Placental epithelial cell (primary cell): ENCODE data around the gene PNPLA8. TPM values are rescaled to one million over a fixed set of nuclear protein-coding genes. Genes with fewer than 3 reads are reported as not detected.

Experiments
- total RNA-seq: library from RNA; depleted of rRNA; stranded (reverse); fragments of >200 nt; gene quantifications from 2 replicates; pipeline ENCODE4 v1.2.3, GENCODE V29; 2012

PNPLA8 gene, protein sequence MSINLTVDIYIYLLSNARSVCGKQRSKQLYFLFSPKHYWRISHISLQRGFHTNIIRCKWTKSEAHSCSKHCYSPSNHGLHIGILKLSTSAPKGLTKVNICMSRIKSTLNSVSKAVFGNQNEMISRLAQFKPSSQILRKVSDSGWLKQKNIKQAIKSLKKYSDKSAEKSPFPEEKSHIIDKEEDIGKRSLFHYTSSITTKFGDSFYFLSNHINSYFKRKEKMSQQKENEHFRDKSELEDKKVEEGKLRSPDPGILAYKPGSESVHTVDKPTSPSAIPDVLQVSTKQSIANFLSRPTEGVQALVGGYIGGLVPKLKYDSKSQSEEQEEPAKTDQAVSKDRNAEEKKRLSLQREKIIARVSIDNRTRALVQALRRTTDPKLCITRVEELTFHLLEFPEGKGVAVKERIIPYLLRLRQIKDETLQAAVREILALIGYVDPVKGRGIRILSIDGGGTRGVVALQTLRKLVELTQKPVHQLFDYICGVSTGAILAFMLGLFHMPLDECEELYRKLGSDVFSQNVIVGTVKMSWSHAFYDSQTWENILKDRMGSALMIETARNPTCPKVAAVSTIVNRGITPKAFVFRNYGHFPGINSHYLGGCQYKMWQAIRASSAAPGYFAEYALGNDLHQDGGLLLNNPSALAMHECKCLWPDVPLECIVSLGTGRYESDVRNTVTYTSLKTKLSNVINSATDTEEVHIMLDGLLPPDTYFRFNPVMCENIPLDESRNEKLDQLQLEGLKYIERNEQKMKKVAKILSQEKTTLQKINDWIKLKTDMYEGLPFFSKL
- total RNA-seq = 22.4 and 30.6 TPM in 2 replicates

DNA sequence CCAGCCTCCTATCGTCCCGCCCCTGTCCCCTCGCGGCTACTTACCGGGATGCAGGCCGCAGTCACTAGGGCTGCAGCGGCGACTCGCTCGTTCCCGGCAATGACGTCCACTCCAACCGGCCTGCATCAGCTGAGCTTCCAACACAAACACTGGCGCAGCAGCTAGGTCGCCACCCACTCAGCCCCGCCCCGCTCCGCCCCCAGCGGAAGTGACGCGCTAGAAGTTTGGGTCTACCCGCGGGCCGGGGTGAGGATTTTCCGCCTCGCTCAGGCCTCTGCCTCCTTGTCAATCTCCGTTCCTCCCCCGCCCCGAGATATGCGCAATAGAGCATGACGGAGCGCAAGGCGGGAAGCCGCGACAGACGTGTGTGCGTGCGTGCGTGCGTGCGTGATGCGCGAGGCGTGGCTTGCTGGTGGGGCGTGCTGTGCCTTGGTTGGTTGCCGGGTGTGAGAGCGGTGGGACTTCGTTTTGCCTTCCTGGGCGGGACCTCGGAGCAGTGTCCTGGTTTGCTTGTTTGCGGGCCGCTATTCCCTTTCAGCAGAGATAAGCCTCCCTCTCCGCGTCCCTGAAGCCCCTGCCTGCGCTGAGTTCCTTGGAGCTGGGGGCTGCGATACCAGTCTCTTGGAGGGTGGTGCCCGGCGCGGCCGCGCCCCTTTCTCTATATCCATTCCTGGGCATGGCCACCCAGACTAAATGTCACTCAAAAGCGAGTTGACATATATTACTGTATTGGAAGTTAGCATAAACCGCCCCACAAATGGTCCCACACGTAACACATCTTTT, at the start of gene PNPLA8:
Gene PNPLA8, minus strand, starts transcription at position 151 of the 783 bp plus-strand sequence. CDS start 10,644 bp downstream, outside the sequence.

DNA sequence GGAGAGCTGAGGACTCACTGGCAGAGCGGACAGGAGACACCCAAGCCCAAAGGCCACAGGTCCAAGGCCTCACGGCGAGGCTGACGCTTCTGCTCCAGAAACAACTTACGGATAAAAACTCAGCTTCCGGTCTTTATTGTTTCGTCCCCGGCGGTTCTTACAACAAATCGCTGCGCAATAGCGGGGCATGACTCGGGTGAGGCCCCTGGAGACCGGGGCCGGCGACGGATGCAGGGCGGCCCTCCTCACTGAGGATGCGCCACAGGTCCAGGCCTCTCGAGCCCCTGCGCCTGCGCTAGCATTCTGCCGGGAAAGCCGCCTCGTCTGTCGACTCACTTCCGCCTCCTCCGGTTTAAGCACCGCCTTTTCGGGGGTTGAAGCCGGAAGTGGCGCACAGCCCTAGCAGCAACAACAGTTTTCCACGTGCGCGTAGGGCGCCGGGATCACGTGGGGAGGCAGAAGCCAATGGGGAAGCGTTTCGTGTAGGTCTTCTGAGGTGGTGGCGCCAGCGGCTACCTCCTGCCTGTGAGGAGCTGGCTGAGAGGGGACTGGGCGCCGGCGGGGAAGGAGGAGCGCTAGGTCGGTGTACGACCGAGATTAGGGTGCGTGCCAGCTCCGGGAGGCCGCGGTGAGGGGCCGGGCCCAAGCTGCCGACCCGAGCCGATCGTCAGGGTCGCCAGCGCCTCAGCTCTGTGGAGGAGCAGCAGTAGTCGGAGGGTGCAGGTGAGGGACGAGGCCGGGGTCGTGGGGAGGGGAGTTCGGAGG, 43.6 kb upstream of the PNPLA8 start, which contains the start of the genes DNAJB9 and THAP5:
Gene DNAJB9, plus strand, starts transcription at position 494 of the 765 bp plus-strand sequence. CDS start 1,853 bp downstream, outside the sequence.
Gene THAP5, minus strand, starts transcription at position 326 of the 765 bp plus-strand sequence. Its CDS starts 137 bp downstream, at position 189.

DNA sequence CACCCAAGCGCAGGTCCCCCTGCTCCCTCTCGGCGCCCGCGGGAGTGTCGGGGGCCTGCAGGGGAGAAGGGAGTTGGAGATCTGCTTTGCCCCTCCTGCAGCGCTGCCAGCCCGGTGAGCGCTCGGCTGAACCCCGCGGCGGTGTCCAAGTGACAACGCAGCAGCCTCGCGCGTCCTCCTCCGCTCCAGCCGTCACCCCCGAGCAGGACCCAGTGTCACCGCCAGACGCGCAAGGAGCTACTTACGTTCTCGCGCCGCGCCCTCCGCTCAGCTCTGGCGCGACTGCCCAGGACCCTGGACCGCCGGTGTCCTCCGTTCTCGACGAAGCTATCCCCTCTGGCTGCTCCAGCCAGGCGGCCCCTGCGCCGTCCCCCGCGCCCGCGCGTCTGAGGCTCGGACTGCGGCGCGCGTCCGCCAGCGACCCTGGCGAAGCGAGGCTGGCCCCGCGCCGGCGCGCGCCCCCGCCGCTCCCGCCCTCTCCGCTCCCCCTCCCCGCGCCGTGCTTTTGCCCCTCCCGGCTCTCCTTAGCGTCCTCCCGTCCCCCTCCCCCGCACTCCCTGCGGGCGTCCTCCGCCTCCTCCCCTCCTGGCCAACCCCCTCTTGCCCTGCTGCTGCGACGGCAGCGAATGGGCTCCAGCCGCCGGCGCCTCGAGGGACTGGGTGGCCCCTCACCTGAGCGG, 69.8 kb downstream of the PNPLA8 start, which contains the start of gene NRCAM:
Gene NRCAM, minus strand, starts transcription at position 439 of the 680 bp plus-strand sequence. CDS start 216,372 bp downstream, outside the sequence.

Other genes with a start within 250 kb of the PNPLA8 start
- gene NRCAM, start 69.7 kb downstream of the PNPLA8 start, total RNA-seq = 14.6 and 37.7 TPM in 2 replicates
- gene THAP5, start 43.6 kb upstream of the PNPLA8 start, total RNA-seq = 18.1 and 21.5 TPM in 2 replicates
- 25.5 and 35.9 TPM in 2 replicates for gene DNAJB9, start 43.7 kb upstream of the PNPLA8 start, total RNA-seq